CD14-positive monocyte (primary cell): ENCODE results near the gene BOD1L1. TPM values are rescaled to one million over a fixed set of nuclear protein-coding genes. Genes with fewer than 3 reads are reported as not detected.

ENCODE experiments used
- DNase-seq, 3 donors: peaks; one replicate each; pipeline ENCODE4 v3.0.0-alpha.2; 2011 to 2022
- H2AFZ ChIP-seq: 2 replicates; pipeline ENCODE4 v1.6.0; 2012; ENCODE audit warnings: mild to moderate bottlenecking, low read depth, low read length, inconsistent platforms; ENCODE audit not compliant: insufficient read depth, poor library complexity, severe bottlenecking
- H3K27ac ChIP-seq, 2 donors: 1 replicate in 1 of 2; 2 replicates in 1 of 2; pipeline ENCODE4 v1.5.1; 2012 to 2013; ENCODE audit warnings: low read length in 2 of 2, control low read depth in 1 of 2, inconsistent platforms in 1 of 2, low read depth in 1 of 2, mild to moderate bottlenecking in 1 of 2
- H3K27me3 ChIP-seq, 2 donors: one replicate each; pipeline versions ENCODE4 v1.6.0 to v1.6.1; 2011 to 2013; ENCODE audit warnings: low read length in 2 of 2; ENCODE audit not compliant: control insufficient read depth in 2 of 2, insufficient read depth in 2 of 2
- H3K36me3 ChIP-seq, 2 donors: replicated peaks in 1 of 2; 1 replicate in 1 of 2; 2 replicates in 1 of 2; pipeline versions ENCODE4 v1.5.1 to v1.6.1; 2012 to 2013; ENCODE audit warnings: low read length in 2 of 2, control low read depth in 1 of 2, inconsistent platforms in 1 of 2, mild to moderate bottlenecking in 1 of 2; ENCODE audit not compliant: insufficient read depth in 2 of 2, control insufficient read depth in 1 of 2
- H3K4me1 ChIP-seq, 2 donors: 1 replicate in 1 of 2; 2 replicates in 1 of 2; pipeline versions ENCODE4 v1.5.1 to v1.6.1; 2012 to 2013; ENCODE audit warnings: low read length in 2 of 2, control low read depth in 1 of 2, inconsistent platforms in 1 of 2, mild to moderate bottlenecking in 1 of 2, moderate library complexity in 1 of 2; ENCODE audit not compliant: insufficient read depth in 2 of 2, control insufficient read depth in 1 of 2
- H3K4me2 ChIP-seq: replicated peaks from 2 replicates; pipeline ENCODE3; 2012; ENCODE audit warnings: low read length, moderate library complexity, mild to moderate bottlenecking; ENCODE audit not compliant: poor library complexity, severe bottlenecking; ENCODE audit errors: extremely low read depth
- H3K4me3 ChIP-seq, 3 experiments: fragments of 200-600 bp in 1 of 3; sonication (generic) in 1 of 3; replicated peaks in 1 of 3; 1 replicate in 2 of 3; 2 replicates in 1 of 3; pipeline ENCODE4 v1.5.1; 2011 to 2013; ENCODE audit warnings: low read length in 3 of 3, mild to moderate bottlenecking in 3 of 3, control low read depth in 2 of 3, low read depth in 2 of 3, inconsistent platforms in 1 of 3, moderate library complexity in 1 of 3
- H3K79me2 ChIP-seq: 2 replicates; pipeline ENCODE4 v1.6.0; 2012; ENCODE audit warnings: mild to moderate bottlenecking, control low read depth, inconsistent platforms, low read length, moderate library complexity; ENCODE audit not compliant: insufficient read depth
- H3K9ac ChIP-seq: 2 replicates; pipeline ENCODE4 v1.6.0; 2017; ENCODE audit warnings: low read length, mild to moderate bottlenecking; ENCODE audit not compliant: insufficient read depth, poor library complexity, severe bottlenecking
- H3K9me3 ChIP-seq, 2 donors: replicated peaks in 1 of 2; 1 replicate in 1 of 2; 2 replicates in 1 of 2; pipeline versions ENCODE4 v1.5.1 to v1.6.1; 2012 to 2013; ENCODE audit warnings: low read length in 2 of 2, control low read depth in 1 of 2; ENCODE audit not compliant: control insufficient read depth in 1 of 2, insufficient read depth in 1 of 2
- H4K20me1 ChIP-seq: 2 replicates; pipeline ENCODE4 v1.6.0; 2012; ENCODE audit warnings: mild to moderate bottlenecking, low read length, control low read depth, moderate library complexity; ENCODE audit not compliant: insufficient read depth
- H3K27ac Mint-ChIP-seq, 7 donors: one replicate each; pipeline ENCODE4 v1.8.0; 2020; ENCODE audit warnings: mild to moderate bottlenecking in 7 of 7, mixed read lengths in 7 of 7, moderate library complexity in 6 of 7, inconsistent platforms in 2 of 7
- H3K27me3 Mint-ChIP-seq, 3 donors: one replicate each; pipeline ENCODE4 v1.8.0; 2021 to 2022; ENCODE audit warnings: low read depth in 3 of 3, mild to moderate bottlenecking in 3 of 3, mixed read lengths in 3 of 3, moderate library complexity in 3 of 3, inconsistent platforms in 1 of 3
- H3K36me3 Mint-ChIP-seq, 2 donors: one replicate each; pipeline ENCODE4 v1.8.0; 2020; ENCODE audit warnings: mixed read lengths in 2 of 2, inconsistent platforms in 1 of 2, mild to moderate bottlenecking in 1 of 2
- H3K4me1 Mint-ChIP-seq: one replicate; pipeline ENCODE4 v1.8.0; 2020; ENCODE audit warnings: mild to moderate bottlenecking, mixed read lengths
- H3K4me3 Mint-ChIP-seq, 2 donors: one replicate each; pipeline ENCODE4 v1.8.0; 2020; ENCODE audit warnings: mild to moderate bottlenecking in 2 of 2, mixed read lengths in 2 of 2, moderate library complexity in 1 of 2
- H3K9me3 Mint-ChIP-seq, 7 donors: one replicate each; pipeline ENCODE4 v1.8.0; 2020 to 2022; ENCODE audit warnings: mixed read lengths in 7 of 7, mild to moderate bottlenecking in 6 of 7, moderate library complexity in 6 of 7, inconsistent platforms in 2 of 7
- CTCF ChIP-seq: fragments of 200-600 bp; IDR thresholded peaks from one replicate; pipeline ENCODE4 v1.8.0; 2022; ENCODE audit warnings: antibody characterized with exemption, mild to moderate bottlenecking
- WGBS: methylation state at CpG from one replicate; pipeline ENCODE4 v1.1.5; 2013; ENCODE audit warnings: missing lambda C conversion rate; ENCODE audit not compliant: insufficient coverage; 5-methylcytosine and 5-hydroxymethylcytosine counted together
- intact Hi-C, 2 donors: fragments of 100-400 bp; cut with micrococcal nuclease; formaldehyde crosslinking; loops; one replicate each; pipeline versions ENCODE4 v1.15.0 to v1.15.1; 2023
- polyA plus RNA-seq, 3 donors: library from polyadenylated mRNA; depleted of rRNA in 1 of 3; unstranded in 2 of 3; stranded (reverse) in 1 of 3; fragments of 300-500 nt in 2 of 3; fragments of >200 nt in 1 of 3; fragmentation: Illumina TruSeq in 2 of 3; gene quantifications; 1 replicate in 2 of 3; 2 replicates in 1 of 3; pipeline ENCODE4 v1.2.3, GENCODE V29; 2012 to 2021

Gene BOD1L1
- polyA plus RNA-seq, 3 donors = 0.72 to 26.7 (median 1.5) TPM

GRCh38 chr4:13543032-13543838 is 84.3 kb downstream of the BOD1L1 start:
- H2AFZ ChIP-seq = peak overlapping the region; percentile 73

More at GRCh38 chr4:13543032-13543838, 84.3 kb downstream of the BOD1L1 start:
- Histone ChIP-seq H4K20me1 (no peaks in the 10 kb centered on the region), H3K27ac (no peak overlapping the region), H3K4me3 (peak overlapping the region in 1 of 3 experiments; percentile 80), H3K4me2 (peak overlapping the region; percentile 84), H3K9ac (no peak overlapping the region), H3K4me1 (peaks cover 37 to 46% of the 10 kb centered on the region in 2 donors), H3K9me3 (peaks cover 6 to 55% of the 10 kb centered on the region in 2 donors), H3K27me3 (peaks cover 83 to 93% of the 10 kb centered on the region in 2 donors), H3K79me2 (no peaks in the 10 kb centered on the region), H3K36me3 (no peaks in the 10 kb centered on the region)
- Mint-ChIP-seq H3K36me3 (peaks cover 16 to 24% of the 10 kb centered on the region in 2 donors), H3K9me3 (peaks cover 4 to 56% (median 24%) of the 10 kb centered on the region in 7 donors), H3K27ac (peak overlapping the region in 2 of 7 donors; percentile 57 to 60), H3K27me3 (peaks cover 87 to 97% (median 97%) of the 10 kb centered on the region in 3 donors), H3K4me1 (peaks cover 60% of the 10 kb centered on the region), H3K4me3 (peak overlapping the region; percentile 49 to 97)
- 13% methylated on average over 30 of the region's 30 CpGs for WGBS
- no peak for TF ChIP-seq CTCF
- DNase-seq = no peak
- intact Hi-C loops = loop anchor here in 1 of 2 donors (10.0 kb wide), 1 partner anchor 698 kb away; no protein-coding TSS in a partner anchor
